Calu3 (cell line): ENCODE data around the gene ISY1. TPM values are rescaled to one million over a fixed set of nuclear protein-coding genes. Genes with fewer than 3 reads are reported as not detected.
"Not testable (repeated sequence)": the region's sequence is repeated elsewhere in the genome, so short reads cannot be mapped to it uniquely, and the experiment has no call there.

Experiments
- BruUV-seq: library from RNA; stranded (reverse); fragments of 400-500 nt; replicated peaks from 2 replicates; lab custom pipeline; 2021; lab: Mats Ljungman, UMichigan
- CTCF ChIA-PET: fragments of 300-600 bp; sonication (Branson Sonifier 250); formaldehyde crosslinking; loops from one replicate; lab custom pipeline; 2022; ENCODE audit warnings: antibody characterized with exemption; lab: Charles Lee
- DNase-seq: peaks from one replicate; pipeline ENCODE4 v3.0.0; 2022
- H3K27ac Mint-ChIP-seq: one replicate; pipeline ENCODE4 v1.8.0; 2022; ENCODE audit warnings: mixed read lengths; ENCODE audit not compliant: unreplicated experiment
- H3K27me3 Mint-ChIP-seq: one replicate; pipeline ENCODE4 v1.8.0; 2022; ENCODE audit warnings: mixed read lengths; ENCODE audit not compliant: unreplicated experiment
- H3K36me3 Mint-ChIP-seq: one replicate; pipeline ENCODE4 v1.8.0; 2022; ENCODE audit warnings: mild to moderate bottlenecking, moderate library complexity, mixed read lengths; ENCODE audit not compliant: insufficient read depth, unreplicated experiment
- H3K4me1 Mint-ChIP-seq: one replicate; pipeline ENCODE4 v1.8.0; 2022; ENCODE audit warnings: mild to moderate bottlenecking, low read depth, mixed read lengths; ENCODE audit not compliant: unreplicated experiment
- H3K4me3 Mint-ChIP-seq: one replicate; pipeline ENCODE4 v1.8.0; 2022; ENCODE audit warnings: mild to moderate bottlenecking, low read depth, moderate library complexity, mixed read lengths; ENCODE audit not compliant: unreplicated experiment
- H3K9me3 Mint-ChIP-seq: one replicate; pipeline ENCODE4 v1.8.0; 2022; ENCODE audit warnings: low read depth, mixed read lengths; ENCODE audit not compliant: unreplicated experiment
- intact Hi-C: fragments of 100-400 bp; cut with micrococcal nuclease; formaldehyde crosslinking; loops from one replicate; pipeline ENCODE4 v1.10.0; 2022; ENCODE audit not compliant: unreplicated experiment
- total RNA-seq: library from RNA; stranded (reverse); gene quantifications from 2 replicates; pipeline ENCODE4 v1.2.3, GENCODE V29; 2022
- TF ChIP-seq, protein P1 (sequence below): fragments of 200-600 bp; IDR thresholded peaks from one replicate; pipeline ENCODE4 v1.8.0; 2022; ENCODE audit warnings: antibody characterized with exemption; ENCODE audit not compliant: unreplicated experiment

Gene ISY1
- total RNA-seq, 1 experiment from 2014 or later = 77.0 TPM

DNA sequence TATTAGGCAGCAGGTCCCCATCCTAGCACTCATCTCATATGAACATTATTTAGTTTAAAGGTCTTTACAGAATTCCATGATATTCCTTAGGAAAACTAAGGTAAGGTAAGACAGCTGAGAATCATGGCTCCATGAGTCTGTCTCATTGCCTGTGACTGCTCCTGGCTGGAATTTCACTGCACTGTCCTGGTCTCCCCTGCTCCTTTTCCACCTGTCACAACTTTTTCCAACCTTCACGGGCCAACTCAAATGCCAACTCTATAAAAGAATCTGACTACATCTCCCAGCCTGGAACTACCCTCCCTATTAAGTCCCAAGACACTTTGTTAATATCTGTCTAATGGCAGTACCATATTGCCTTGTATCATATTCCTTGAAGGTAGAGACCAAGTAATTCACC is 15.2 kb upstream of the ISY1 start:
- Mint-ChIP-seq H3K27me3 (no peaks in the 10 kb centered on the region), H3K4me1 (peaks cover 53% of the 10 kb centered on the region), H3K4me3 (no peak overlapping the region), H3K9me3 (no peaks in the 10 kb centered on the region), H3K27ac (peak overlapping the region; percentile 4), H3K36me3 (peaks cover 86% of the 10 kb centered on the region)
- CTCF ChIA-PET = no interaction called here
- TF ChIP-seq, protein P1, sequence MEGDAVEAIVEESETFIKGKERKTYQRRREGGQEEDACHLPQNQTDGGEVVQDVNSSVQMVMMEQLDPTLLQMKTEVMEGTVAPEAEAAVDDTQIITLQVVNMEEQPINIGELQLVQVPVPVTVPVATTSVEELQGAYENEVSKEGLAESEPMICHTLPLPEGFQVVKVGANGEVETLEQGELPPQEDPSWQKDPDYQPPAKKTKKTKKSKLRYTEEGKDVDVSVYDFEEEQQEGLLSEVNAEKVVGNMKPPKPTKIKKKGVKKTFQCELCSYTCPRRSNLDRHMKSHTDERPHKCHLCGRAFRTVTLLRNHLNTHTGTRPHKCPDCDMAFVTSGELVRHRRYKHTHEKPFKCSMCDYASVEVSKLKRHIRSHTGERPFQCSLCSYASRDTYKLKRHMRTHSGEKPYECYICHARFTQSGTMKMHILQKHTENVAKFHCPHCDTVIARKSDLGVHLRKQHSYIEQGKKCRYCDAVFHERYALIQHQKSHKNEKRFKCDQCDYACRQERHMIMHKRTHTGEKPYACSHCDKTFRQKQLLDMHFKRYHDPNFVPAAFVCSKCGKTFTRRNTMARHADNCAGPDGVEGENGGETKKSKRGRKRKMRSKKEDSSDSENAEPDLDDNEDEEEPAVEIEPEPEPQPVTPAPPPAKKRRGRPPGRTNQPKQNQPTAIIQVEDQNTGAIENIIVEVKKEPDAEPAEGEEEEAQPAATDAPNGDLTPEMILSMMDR = no peak
- DNase-seq = no peak
- intact Hi-C loops = no loop called here
- BruUV-seq = no TSS peak

DNA sequence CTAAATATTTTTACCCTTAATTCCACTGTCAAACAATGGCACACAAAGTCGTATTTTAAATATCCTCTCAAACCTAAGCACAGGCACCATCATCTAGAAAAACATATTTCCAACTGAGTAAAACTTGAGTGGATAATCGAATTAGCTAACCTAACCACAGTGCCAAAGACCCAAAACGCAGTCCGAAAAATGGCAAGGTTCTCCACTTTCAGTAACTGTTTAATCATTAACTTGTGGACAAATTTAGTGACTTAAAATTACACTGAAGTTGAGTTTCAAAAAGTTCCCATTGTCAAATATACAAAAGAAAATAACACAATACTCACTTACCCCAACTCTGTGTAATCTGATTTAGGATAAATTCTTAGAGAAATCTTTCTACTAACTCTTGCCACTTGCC is 12.9 kb upstream of the ISY1 start:
- no peak overlapping the region for H3K4me3 Mint-ChIP-seq

DNA sequence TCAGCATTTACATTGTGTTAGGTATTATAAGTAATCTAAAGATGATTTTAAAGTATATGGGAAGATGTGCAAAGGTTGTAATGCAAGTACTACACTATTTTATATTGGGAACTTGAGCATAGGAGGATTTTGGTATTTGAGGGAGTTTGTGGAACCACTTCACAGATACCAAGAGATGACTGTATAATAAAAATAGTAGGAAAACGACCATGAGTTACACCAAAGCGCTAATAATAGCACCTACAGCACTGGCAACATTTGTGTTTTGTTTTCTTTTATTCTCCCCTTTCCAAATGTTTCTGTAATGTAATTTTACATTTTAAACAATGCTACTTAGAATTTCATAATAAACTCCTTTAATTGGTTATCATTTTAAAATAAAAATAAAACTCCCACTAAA is 12.3 kb upstream of the ISY1 start:
- Mint-ChIP-seq H3K4me1 (peaks cover 26% of the 10 kb centered on the region), H3K9me3 (no peaks in the 10 kb centered on the region), H3K36me3 (peaks cover 86% of the 10 kb centered on the region), H3K4me3 (no peak overlapping the region), H3K27me3 (no peaks in the 10 kb centered on the region), H3K27ac (no peak overlapping the region)
- no peak for DNase-seq
- intact Hi-C loops = no loop called here
- BruUV-seq = no TSS peak
- TF ChIP-seq, protein P1 = no peak
- CTCF ChIA-PET = no interaction called here

More for the DNA sequence above, 12.9 kb upstream of the ISY1 start:
- BruUV-seq = no TSS peak
- no peak overlapping the region for H3K27ac Mint-ChIP-seq
- CTCF ChIA-PET = no interaction called here
- H3K4me1 Mint-ChIP-seq = peaks cover 32% of the 10 kb centered on the region
- peaks cover 86% of the 10 kb centered on the region for H3K36me3 Mint-ChIP-seq
- no peaks in the 10 kb centered on the region for H3K9me3 Mint-ChIP-seq
- DNase-seq = no peak
- intact Hi-C loops = no loop called here
- H3K27me3 Mint-ChIP-seq = no peaks in the 10 kb centered on the region
- TF ChIP-seq, protein P1 = no peak

DNA sequence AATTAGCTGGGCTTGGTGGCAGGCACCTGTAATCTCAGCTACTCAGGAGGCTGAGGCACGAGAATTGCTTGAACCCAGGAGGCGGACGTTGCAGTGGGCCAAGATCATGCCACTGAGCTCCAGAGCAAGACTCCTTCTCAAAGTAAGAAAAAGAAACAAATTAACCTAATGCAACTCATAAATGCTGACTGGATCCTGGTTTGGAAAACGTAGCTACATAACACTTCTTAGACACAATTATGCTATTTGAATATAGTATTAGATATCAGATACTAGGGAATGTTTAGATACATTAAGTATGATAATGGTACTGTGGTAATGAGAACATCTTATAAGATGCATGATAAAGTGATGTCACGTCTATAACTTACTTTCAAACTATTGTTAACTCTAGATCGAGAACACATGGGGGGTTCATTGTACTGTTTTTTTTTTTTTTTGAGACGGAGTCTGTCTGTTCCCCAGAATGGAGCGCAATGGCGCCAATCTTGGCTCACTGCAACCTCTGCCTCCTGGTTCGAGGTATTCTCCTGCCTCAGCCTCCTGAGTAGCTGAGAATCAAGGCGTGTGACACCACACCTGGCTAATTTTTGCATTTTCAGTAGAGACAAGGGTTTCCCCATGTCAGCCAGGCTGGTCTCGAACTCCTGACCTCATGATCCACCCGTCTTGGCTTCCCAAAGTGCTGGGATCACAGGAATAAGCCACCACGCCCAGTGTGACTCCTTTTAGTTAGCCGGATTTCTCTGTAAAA is 5.9 kb upstream of the ISY1 start:
- CTCF ChIA-PET = interaction anchor here (0.7 to 1.6 kb wide), 3 partner anchors 27 to 278 kb away, joined by 4 to 7 read pairs (median 5); no protein-coding TSS in a partner anchor
- intact Hi-C loops = no loop called here
- no peak for DNase-seq

DNA sequence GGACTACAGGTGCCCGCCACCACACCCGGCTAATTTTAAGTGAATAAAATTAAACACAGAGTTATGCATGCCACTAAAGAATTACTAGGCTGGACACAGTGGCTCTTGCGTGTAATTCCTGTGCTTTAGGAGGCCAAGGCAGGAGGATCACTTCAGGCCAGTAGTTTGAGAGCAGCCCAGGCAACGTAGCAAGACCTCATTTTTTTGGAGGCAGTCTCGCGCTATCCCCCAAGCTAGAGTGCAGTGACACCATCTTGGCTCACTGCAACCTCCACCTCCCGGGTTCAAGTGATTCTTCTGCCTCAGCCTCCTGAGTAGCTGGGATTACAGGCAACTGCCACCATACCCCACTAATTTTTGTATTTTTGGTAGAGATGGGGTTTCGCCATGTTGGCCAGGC is 4.7 kb upstream of the ISY1 start:
- H3K27ac Mint-ChIP-seq, H3K9me3 Mint-ChIP-seq, DNase-seq, H3K27me3 Mint-ChIP-seq, H3K4me3 Mint-ChIP-seq, CTCF ChIA-PET, BruUV-seq, intact Hi-C loops: not testable (repeated sequence)
- peaks cover 100% of the 10 kb centered on the region for H3K36me3 Mint-ChIP-seq
- peaks cover 19% of the 10 kb centered on the region for H3K4me1 Mint-ChIP-seq

More for the DNA sequence above, 5.9 kb upstream of the ISY1 start:
- H3K36me3 Mint-ChIP-seq = peaks cover 100% of the 10 kb centered on the region
- H3K27me3 Mint-ChIP-seq = no peaks in the 10 kb centered on the region
- BruUV-seq = no TSS peak
- H3K4me3 Mint-ChIP-seq = no peak overlapping the region
- TF ChIP-seq, protein P1 = no peak
- peaks cover 18% of the 10 kb centered on the region for H3K4me1 Mint-ChIP-seq
- no peaks in the 10 kb centered on the region for H3K9me3 Mint-ChIP-seq
- H3K27ac Mint-ChIP-seq = peak overlapping the region; percentile 36
